Peyer's patch (tissue), 4 donors: ENCODE data around the gene PARD6B.

ENCODE experiments used
- CTCF ChIP-seq, 6 experiments: fragments of 450-650 bp in 4 of 6; fragments of 200-600 bp in 2 of 6; sonication (generic) in 1 of 6; IDR thresholded peaks; one replicate each; pipeline ENCODE4 v1.5.1; 2017 to 2019; ENCODE audit warnings: antibody characterized with exemption in 6 of 6, mild to moderate bottlenecking in 3 of 6, moderate library complexity in 1 of 6
- POLR2A ChIP-seq, 2 donors: fragments of 450-650 bp; IDR thresholded peaks; one replicate each; pipeline ENCODE4 v1.5.1; 2017; ENCODE audit warnings: antibody characterized with exemption in 2 of 2, mild to moderate bottlenecking in 2 of 2, moderate library complexity in 2 of 2

GRCh38 chr20:50799176-50799889, 68.0 kb downstream of the PARD6B start:
- TF ChIP-seq CTCF (IDR thresholded peaks at IDR 0.05) = no peak
- TF ChIP-seq POLR2A (IDR thresholded peaks at IDR 0.05) = no peak
